Endothelial cell of umbilical vein (primary cell): ENCODE measurements around the gene CDC42EP5.

Experiments
- CTCF ChIP-seq, 2 donors: IDR thresholded peaks; 1 replicate in 1 of 2; 2 replicates in 1 of 2; pipeline ENCODE4 v1.5.1; 2011; ENCODE audit warnings: low read length in 2 of 2, mild to moderate bottlenecking in 2 of 2, moderate library complexity in 2 of 2, control low read depth in 1 of 2, inconsistent platforms in 1 of 2, low read depth in 1 of 2; ENCODE audit not compliant: insufficient read depth in 1 of 2; ENCODE audit errors: extremely low read depth in 1 of 2
- EZH2 ChIP-seq: IDR thresholded peaks from 2 replicates; pipeline ENCODE4 v1.6.1; 2012; ENCODE audit warnings: borderline replicate concordance, low read depth, mild to moderate bottlenecking, moderate library complexity, low read length, inconsistent platforms; ENCODE audit not compliant: severe bottlenecking
- FOS ChIP-seq: IDR thresholded peaks from 2 replicates; pipeline ENCODE4 v1.6.1; 2011; ENCODE audit warnings: mild to moderate bottlenecking, low read length, moderate library complexity, borderline replicate concordance; ENCODE audit not compliant: insufficient read depth
- MAX ChIP-seq: IDR thresholded peaks from 2 replicates; pipeline ENCODE4 v1.6.1; 2011; ENCODE audit not compliant: insufficient read depth, insufficient read length
- POLR2A ChIP-seq: IDR thresholded peaks from 2 replicates; pipeline ENCODE4 v1.6.1; 2012; ENCODE audit warnings: low read depth, mild to moderate bottlenecking, control low read depth, low read length
- POLR2AphosphoS5 ChIP-seq: IDR thresholded peaks from 2 replicates; pipeline ENCODE4 v1.6.1; 2012; ENCODE audit warnings: low read depth, mild to moderate bottlenecking, control low read depth, low read length, moderate library complexity; ENCODE audit not compliant: insufficient read depth

GRCh38 chr19:54475706-54476105 lies 2.6 kb upstream of the CDC42EP5 start:
- TF ChIP-seq CTCF (IDR thresholded peaks at IDR 0.05; ENCODE audit: extremely low read depth in 1 of 2, insufficient read depth in 1 of 2, low read depth in 1 of 2, low read length in 2 of 2) (no peak), EZH2 (no peak), POLR2AphosphoS5 (no peak), POLR2A (no peak), MAX (no peak), FOS (no peak)
